Measurements from ENCODE around the gene SORCS2. TPM values are rescaled to one million over a fixed set of nuclear protein-coding genes. Genes with fewer than 3 reads are reported as not detected.

Gene SORCS2
- total and polyA plus RNA-seq, 2 of the 8 experiments (the other 6 are each of a cell fraction or from before 2014, with no cell fraction given), result 0.36 to 1.8 TPM

- no peak for FAIRE-seq
- no peak overlapping the region for H3K23ac ChIP-seq (ENCODE audit: insufficient read length)
Measured at GRCh38 chr4:7584098-7584497, 391.8 kb downstream of the SORCS2 start.

More at GRCh38 chr4:7584098-7584497, 391.8 kb downstream of the SORCS2 start:
- no peak overlapping the region for H2AFZ ChIP-seq (ENCODE audit: low read length)
- H4K91ac ChIP-seq (replicated peaks; ENCODE audit: insufficient read length, low read length), result no peak overlapping the region
- TF ChIP-seq CBX5 (IDR thresholded peaks at IDR 0.05; ENCODE audit: low read depth, low read length) (no peak), CBX8 (IDR thresholded peaks at IDR 0.05; ENCODE audit: borderline replicate concordance, low read depth, low read length) (no peak), EZH2 (IDR thresholded peaks at IDR 0.05; ENCODE audit: low read depth, low read length, severe bottlenecking) (no peak), RXRA (IDR thresholded peaks at IDR 0.05; ENCODE audit: insufficient read depth, low read depth, low read length) (no peak), FOSL1 (IDR thresholded peaks at IDR 0.05; ENCODE audit: insufficient read depth, low read depth, low read length) (no peak), MAFK (IDR thresholded peaks at IDR 0.05; ENCODE audit: low read depth, low read length) (no peak), CHD1 (IDR thresholded peaks at IDR 0.05; ENCODE audit: low read depth, low read length) (no peak), TAF7 (optimal IDR thresholded peaks at IDR 0.05; ENCODE audit: borderline replicate concordance, low read depth, low read length) (no peak), NANOG (IDR thresholded peaks at IDR 0.05; ENCODE audit: insufficient read depth, low read depth, low read length, poor library complexity, severe bottlenecking) (no peak), TBP (IDR thresholded peaks at IDR 0.05; ENCODE audit: low read depth, low read length) (no peak), ATF2 (IDR thresholded peaks at IDR 0.05; ENCODE audit: low read length) (no peak), NRF1 (IDR thresholded peaks at IDR 0.05; ENCODE audit: low read depth, low read length) (no peak)
- no peak overlapping the region for H3K27ac ChIP-seq (ENCODE audit: low read depth, low read length)
- no peak overlapping the region for H3K4me2 ChIP-seq (ENCODE audit: insufficient read depth in 1 of 2, low read depth in 2 of 2, low read length in 2 of 2)
- WGBS, 2 experiments (ENCODE audit: extremely low coverage in 1 of 2, insufficient coverage in 1 of 2, insufficient read length in 1 of 2, insufficient replicate concordance in 2 of 2, low coverage in 1 of 2, low lambda C conversion rate in 2 of 2, missing lambda C conversion rate in 1 of 2), result 100% methylated on average over 1 of the region's 1 CpG; no CpG with 5 or more reads in 1 of the 2 experiments
- no peak overlapping the region for H3K56ac ChIP-seq (replicated peaks; ENCODE audit: insufficient read length, low read depth, low read length)
- no peaks in the 10 kb centered on the region; a peak in 1 of 7 replicates for H3K4me1 ChIP-seq (replicated peaks in 1 of 4; ENCODE audit: control insufficient read depth in 3 of 4, insufficient read depth in 4 of 4, low read length in 3 of 4)
- no peak overlapping the region for H3K4ac ChIP-seq (replicated peaks; ENCODE audit: insufficient read length, low read depth, low read length)
- CTCF ChIA-PET (ENCODE audit: partially characterized antibody), result no interaction called here
- H4K8ac ChIP-seq (ENCODE audit: extremely low read depth, insufficient read depth, low read length), result no peak overlapping the region
- no peak overlapping the region for H2BK12ac ChIP-seq (ENCODE audit: low read depth, low read length)
- H3K14ac ChIP-seq (ENCODE audit: insufficient read length), result no peak overlapping the region
- H2BK20ac ChIP-seq (ENCODE audit: low read length), result no peak overlapping the region
- no peak overlapping the region for H2AK5ac ChIP-seq (ENCODE audit: low read depth, low read length)
- H3K36me3 ChIP-seq (ENCODE audit: control insufficient read depth in 2 of 4, insufficient read depth in 4 of 4, low read length in 3 of 4), result peaks cover 0 to 4% (median 0%) of the 10 kb centered on the region in 4 experiments; a peak in 1 of 8 replicates
- H3K79me1 ChIP-seq (ENCODE audit: low read depth, low read length), result no peaks in the 10 kb centered on the region
- no peak overlapping the region for H3K18ac ChIP-seq (ENCODE audit: extremely low read depth, low read length)
- H4K20me1 ChIP-seq (replicated peaks in 1 of 2; ENCODE audit: control insufficient read depth in 1 of 2, insufficient read depth in 2 of 2, low read length in 2 of 2), result no peaks in the 10 kb centered on the region
- peaks cover 11 to 12% of the 10 kb centered on the region in 2 experiments; a peak in 3 of 4 replicates for H3K9me3 ChIP-seq (ENCODE audit: insufficient read depth in 2 of 2, low read depth in 1 of 2, low read length in 1 of 2)
- no peak overlapping the region for H4K5ac ChIP-seq (ENCODE audit: insufficient read length, low read depth, low read length)
- POLR2A ChIA-PET (ENCODE audit: partially characterized antibody), result no interaction called here
- H3K23me2 ChIP-seq (ENCODE audit: low read depth, low read length), result no peaks in the 10 kb centered on the region
- H2BK120ac ChIP-seq (replicated peaks; ENCODE audit: low read depth, low read length), result no peak overlapping the region
- DNase-seq (ENCODE audit: low read depth in 1 of 2, low spot score in 2 of 2), result no peak
- no peak overlapping the region for H2BK5ac ChIP-seq (ENCODE audit: low read depth, low read length)
- H2BK15ac ChIP-seq (ENCODE audit: low read length), result no peak overlapping the region
- no peak overlapping the region for H3K9ac ChIP-seq (replicated peaks in 1 of 4; ENCODE audit: extremely low read depth in 1 of 4, low read depth in 3 of 4, low read length in 3 of 4)
- H3K27me3 ChIP-seq (replicated peaks in 1 of 4; ENCODE audit: control insufficient read depth in 3 of 4, extremely low read depth in 1 of 4, insufficient read depth in 3 of 4, low read length in 3 of 4), result no peaks in the 10 kb centered on the region
- H3K79me2 ChIP-seq (ENCODE audit: control insufficient read depth in 1 of 2, insufficient read depth in 2 of 2, low read length in 2 of 2), result no peaks in the 10 kb centered on the region
- no peak overlapping the region for H3K4me3 ChIP-seq (ENCODE audit: extremely low read depth in 1 of 4, insufficient read depth in 2 of 4, low read depth in 3 of 4, low read length in 4 of 4)
